Urothelium cell line (cell line): Measurements from ENCODE around the gene GSTT2.

Experiments
- DNase-seq: peaks from one replicate; pipeline ENCODE4 v3.0.0; 2011; ENCODE audit warnings: low spot score, mixed read lengths
- FAIRE-seq: peaks from 2 replicates; lab custom pipeline; 2011; peaks lifted over from hg19 to GRCh38; lab: Jason Lieb, UNC

The GSTT2 gene

DNA sequence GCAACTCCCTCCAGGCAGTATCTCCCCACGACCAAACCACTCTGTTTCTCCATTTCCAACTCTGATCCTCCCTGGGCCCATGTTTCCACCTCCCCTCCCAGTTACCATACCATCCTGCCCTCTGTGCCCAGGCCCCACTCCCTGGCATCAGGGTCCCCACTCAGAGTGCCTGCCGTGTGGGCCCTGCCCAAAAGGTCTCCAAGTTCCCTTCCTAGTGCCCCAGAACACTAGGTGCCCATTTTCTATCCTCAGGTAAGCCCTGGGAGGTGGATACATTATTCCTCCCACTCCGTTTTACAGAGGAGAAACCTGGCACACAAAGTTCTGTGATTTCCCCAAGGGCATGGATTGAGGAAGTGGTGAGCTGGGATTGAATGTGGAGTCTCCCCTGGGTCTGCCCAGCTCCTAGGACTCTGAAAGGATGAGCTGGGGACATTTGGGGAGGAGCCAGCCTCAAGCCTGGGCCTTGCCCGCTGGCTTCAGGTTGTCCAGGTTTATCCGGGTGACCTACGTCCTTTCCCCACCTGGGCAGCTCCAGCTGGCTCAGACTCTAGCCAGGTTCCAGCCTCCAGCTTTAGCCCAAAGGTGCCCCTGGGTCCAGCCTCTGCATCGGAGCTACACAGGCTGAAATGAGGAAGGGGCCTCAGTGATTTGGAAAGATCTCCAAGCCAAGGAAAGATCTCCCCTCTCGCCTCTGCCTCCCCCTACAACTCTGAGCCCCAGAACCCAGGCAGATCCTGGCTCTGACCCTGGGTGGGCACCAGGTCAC, 27.5 kb downstream of the GSTT2 start:
- peak; percentile 73 for FAIRE-seq
- no peak for DNase-seq

DNA sequence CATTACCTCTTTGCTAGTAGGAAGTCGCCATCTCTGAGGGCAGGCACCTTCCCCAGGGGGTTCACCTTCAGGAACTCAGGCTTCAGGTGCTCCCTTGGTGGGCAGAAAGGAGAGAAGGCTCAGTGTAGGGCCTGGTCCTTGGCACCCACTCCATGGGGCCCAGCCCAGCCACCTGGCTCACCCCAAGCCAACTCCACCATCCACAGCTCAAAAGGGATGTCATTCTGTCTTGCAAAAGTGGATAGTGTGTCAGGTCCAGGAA, 28.0 kb downstream of the GSTT2 start:
- FAIRE-seq = no peak
- no peak for DNase-seq

DNA sequence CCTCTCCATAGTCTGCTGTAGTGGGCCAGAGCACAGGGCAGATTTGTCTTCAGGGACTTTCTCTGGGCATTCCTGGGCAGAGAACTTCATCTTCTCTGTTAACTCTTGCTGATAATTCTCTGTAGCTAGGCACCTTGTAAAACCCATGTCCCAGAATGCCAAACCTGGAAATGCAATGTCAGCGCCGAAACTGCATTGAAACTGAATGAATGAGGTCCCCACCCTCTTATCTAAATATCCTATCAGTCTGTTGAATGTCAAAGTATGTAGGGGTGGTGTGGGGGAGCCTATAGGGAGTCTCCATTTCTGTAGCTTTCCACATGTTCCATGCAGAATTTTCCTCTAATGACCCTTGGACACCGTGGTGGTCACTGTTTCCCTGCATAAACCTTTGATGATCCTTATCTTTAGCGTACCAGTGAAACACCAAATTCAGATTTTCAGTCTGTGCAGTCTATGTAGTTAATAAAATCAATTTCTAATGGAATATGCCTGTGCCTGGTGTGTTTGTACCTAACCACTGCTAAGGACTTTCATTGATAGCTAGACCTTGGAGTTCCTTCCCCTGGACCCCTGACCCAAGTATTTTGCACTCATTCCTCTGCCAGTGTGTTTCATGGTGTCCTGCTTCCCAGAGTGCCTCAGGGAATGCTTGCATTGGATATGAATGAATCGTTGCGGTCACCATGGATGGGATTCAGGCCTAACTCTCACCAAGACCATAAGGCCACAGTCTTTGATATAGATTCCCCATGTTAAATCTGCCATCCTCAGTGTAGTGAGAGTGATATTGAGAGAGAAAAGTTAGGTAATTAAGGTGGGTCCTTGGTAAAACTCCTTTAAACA, 28.7 kb downstream of the GSTT2 start:
- DNase-seq = no peak
- FAIRE-seq = no peak

DNA sequence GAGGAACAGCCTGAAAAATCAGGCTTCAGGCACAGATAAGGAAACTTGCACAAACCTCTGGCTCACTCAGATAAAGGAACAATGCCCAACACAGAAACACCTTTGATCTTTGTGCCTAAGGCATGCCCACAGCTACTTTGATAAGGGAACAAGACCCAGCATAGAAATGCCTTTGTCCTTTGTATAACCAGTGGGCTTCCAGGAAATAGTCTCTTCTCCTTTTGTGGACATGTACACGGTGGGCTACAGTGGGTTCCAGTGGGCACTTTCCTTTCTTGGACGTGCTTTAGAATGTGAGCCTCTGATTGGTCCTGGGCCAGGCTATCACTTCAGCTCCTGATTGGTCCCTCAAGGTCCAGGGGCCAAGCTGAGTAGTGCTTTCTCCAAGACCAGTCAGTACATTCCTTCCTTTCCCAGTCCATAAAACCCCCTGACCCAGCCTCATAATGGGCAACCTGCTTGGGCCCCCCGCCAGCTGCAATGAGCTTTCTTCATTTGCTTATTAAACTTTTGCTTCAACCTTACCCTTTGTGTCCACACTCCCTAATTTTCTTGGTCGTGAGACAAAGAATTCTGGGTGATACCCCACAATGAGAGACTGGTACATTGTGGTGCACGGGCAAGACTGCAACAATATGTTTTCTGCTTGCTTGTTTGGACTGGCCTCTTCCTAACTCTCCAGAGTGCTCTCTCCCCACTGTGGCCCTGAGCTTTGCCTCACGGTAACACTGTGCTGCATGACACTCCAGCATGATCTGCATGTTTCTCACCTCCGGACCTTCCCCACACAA, 29.5 kb downstream of the GSTT2 start:
- DNase-seq (no peak), FAIRE-seq (no peak)

DNA sequence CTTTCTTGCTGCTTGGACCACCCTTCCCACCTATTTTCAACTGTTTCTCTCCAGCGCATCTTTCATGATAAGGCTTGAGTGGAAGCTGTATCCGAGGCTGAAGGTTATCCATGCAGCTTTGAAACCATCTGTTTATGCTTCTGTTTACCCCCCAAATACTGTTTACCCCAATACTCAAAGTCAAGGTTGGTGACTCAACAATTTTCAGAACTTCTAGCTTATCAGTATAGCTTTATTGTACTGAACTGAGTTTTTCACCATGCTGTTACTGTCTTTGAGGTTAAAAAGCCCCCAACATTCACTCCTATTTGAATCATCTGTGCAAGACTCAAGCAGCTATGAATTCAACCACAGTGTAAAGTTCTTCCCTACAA, 30.1 kb downstream of the GSTT2 start:
- FAIRE-seq = no peak
- DNase-seq = no peak

DNA sequence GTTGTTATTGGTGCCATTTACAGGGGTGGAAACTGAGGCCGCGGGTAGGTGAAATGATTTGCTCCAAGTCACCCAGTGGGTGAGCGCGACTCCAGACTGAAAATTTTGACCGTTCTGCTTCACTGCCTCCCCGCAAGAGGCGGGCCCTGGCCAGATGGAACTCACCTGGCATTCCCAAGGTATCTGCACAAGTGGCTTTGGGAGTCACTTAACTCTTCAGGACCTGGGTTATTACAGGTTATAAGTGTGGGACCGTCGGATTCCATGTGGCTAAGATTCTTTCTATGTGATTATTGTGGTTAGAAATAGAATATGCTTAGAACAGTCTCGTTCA, 31.8 kb downstream of the GSTT2 start:
- peak; percentile 40 for DNase-seq
- FAIRE-seq = no peak

DNA sequence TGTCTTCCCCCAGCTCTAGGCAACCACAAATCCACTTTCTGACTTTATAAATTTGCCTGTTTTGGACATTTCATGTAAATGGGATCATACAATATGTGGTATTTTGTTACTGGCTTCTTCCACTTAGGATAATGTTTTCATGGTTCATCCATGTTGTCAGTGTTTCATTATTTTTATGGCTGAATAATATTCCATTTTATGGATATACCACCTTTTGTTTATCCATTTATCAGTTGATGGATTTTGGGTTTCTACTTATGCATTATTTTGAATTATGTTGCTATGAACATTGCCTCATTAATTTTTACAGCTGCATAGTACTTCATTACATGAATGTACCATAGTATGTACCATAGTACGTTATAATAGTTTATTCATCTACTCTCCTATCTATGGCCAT, 36.2 kb downstream of the GSTT2 start:
- DNase-seq (no peak), FAIRE-seq (no peak)

DNA sequence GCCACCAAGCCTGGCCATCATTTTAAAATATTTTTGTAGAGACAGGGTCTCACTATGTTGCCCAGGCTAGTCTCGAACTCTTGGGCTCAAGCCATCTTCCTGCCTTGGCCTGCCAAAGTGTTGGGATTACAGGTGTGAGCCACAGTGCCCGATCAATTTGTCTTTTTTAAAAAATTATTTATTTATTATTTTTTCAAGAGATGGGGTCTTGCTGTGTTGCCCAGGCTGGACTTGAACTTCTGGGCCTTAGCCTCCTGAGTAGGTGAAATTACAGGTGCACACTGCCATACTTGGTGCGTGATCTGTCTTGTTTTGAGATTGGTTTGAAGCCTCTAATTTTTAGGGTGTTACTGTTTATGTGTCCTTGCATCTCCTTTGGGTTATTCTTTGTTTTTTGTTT, 41.4 kb downstream of the GSTT2 start:
- no peak for FAIRE-seq
- DNase-seq = no peak

DNA sequence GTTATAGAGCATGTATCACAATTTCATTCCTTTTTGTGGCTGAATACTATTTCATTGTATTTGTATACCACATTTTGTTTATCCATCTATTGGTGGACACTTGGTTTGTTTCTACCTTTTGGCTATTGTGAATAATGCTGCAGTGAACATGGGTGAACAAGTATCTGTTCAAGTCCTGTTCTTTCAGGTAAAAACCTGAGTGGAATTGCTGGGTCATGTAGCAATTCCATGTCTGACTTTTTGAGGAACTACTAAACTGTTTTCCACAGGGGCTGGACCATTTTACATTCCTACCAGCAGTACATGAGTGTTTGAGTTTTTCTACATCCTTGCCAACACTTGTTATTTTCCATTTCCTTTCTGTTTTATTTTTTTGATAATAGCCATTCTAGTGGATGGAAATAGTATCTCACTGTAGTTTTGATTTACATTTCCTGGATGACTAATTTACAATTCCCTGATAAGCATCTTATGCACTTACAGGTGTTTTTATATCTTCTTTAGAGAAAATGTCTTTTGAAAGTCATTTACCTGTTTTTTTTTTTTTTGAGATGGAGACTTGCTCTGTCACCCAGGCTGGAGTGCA, 43.4 kb downstream of the GSTT2 start:
- FAIRE-seq (no peak), DNase-seq (no peak)

DNA sequence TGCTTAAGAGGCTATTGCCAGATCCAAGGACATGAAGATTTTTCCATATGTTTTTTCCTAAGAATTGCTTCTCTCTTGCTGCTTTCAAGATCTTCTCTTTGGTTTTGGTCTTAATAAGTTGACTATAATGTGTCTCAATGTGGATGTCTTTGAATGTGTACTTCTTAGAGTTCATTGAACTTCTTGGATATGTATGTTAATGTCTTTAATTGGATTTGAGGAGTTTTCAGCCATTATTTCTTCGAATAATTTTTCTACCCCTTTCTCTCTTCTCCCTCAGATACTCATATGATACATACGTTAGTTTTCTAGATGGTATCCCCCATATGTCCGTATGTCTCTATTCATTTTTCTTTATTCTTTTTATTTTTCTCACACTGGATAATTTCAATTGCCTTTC, 44.4 kb downstream of the GSTT2 start:
- no peak for DNase-seq
- no peak for FAIRE-seq

DNA sequence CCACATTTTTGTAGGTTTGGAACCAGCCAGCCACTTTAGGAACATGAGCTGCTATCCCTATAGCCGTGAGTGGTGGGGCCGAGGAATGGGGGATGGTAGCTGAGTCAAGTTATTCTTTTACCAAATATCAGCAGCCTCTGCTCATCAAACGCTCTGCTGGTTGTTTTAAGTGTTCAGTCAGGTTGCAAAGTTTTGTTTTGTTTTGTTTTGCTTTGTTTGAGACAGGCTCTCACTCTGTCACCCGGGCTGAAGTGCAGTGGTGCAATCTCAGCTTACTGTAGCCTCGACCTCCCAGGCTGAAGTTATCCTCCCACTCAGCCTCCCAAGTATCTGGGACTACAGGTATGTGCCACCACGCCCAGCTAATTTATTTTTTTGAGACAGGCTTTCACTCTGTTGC, 45.5 kb downstream of the GSTT2 start:
- no peak for DNase-seq
- no peak for FAIRE-seq

DNA sequence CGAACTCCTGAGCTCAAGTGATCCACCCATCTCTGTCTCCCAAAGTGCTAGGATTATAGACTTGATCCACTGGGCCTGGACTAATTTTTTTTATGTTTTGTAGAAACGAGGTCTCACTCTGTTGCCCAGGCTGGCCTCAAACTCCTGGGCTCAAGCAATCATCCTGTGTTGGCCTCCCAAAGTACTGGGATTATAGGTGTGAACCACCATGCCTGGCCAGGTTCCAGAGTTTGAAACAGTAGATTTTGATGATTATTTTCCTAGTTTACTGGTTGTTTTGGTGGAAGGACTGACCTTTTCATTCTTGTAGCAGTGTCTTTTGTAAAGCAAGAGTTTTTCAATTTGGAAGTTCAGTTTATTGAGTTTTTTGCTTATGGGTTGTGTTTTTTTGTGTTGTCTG, 46.1 kb downstream of the GSTT2 start:
- DNase-seq (no peak), FAIRE-seq (no peak)

DNA sequence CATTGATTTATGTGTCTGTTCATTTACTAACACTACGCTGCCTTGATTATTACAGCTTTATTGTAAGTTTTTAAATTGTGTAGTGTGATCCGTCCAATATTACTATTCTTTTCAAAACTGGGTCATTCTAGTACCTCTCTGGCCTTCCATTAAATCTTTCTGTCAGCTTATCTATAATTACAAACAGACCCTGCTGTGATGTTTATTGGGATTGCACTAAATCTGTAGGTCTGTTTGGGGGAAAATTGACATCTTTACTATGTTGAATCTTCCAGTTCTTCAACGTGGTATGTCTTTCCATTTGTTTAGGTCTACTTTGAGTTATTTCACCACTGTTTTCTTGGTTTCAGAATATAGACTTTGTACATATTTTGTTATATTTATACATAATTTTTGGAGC, 46.8 kb downstream of the GSTT2 start:
- DNase-seq (no peak), FAIRE-seq (no peak)

DNA sequence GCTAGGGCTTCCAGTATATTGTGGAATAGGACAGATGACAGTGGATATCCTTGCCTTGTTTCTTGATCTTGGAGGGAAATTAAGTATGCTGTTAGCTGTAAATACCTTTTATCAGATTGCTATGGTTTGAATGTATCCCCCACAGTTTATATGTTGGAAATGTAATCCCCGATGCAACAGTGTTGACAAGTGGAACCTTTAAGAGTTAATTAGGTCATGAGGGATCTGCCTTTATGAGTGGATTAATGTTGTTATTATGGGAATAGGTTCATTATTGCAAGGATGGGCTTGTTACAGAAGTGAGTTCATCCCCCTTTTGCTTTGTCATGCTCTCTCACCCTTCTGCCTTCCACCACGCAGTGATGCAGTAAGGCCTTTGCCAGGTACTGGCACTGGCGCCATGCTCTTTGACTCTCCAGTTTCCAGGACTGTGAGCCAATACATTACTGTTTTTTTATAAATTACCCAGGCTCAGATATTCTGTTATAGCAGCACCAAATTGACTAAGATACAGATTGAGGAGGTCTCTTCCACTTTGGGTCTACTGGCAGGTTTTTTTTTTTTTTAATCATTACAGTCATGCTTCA, 47.5 kb downstream of the GSTT2 start:
- DNase-seq = no peak
- FAIRE-seq = peak; percentile 5

DNA sequence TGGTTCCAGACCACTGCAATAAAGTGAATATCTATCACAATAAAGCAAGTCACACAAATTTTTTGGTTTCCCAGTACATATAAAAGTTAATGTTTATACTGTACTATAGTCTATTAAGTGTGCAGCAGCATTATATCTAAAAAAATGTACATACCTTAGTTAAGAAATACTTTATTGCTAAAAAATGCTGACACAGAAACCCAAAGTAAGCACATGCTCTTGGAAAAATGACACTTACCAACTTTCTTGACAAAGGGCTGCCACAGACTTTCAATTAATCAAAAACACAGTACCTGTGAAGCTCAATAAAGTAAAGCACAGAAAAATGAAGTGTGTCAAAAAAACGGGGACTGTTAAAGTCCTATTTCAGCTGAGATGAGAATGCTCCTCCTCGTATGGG, 48.1 kb downstream of the GSTT2 start:
- DNase-seq (no peak), FAIRE-seq (no peak)

DNA sequence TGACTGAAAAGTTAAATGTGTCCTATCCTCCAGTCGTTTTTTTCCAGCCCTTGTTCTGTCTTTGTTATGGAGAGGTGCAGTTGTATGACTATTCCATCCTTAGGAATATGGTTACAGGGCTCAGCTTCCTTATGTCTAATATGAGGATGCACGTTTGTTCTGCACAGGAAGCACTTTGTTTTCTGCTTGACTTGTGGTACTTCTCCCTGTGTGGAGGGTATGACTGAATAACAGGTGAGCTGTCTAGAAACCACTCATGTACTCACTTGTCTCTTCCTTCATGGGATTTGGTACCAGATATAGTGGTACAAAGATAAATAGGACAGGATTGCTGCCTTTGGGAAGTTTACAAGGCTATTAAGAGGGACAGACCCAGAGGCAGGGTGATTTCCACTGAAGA, 48.6 kb downstream of the GSTT2 start:
- FAIRE-seq (peak; percentile 30), DNase-seq (no peak)

DNA sequence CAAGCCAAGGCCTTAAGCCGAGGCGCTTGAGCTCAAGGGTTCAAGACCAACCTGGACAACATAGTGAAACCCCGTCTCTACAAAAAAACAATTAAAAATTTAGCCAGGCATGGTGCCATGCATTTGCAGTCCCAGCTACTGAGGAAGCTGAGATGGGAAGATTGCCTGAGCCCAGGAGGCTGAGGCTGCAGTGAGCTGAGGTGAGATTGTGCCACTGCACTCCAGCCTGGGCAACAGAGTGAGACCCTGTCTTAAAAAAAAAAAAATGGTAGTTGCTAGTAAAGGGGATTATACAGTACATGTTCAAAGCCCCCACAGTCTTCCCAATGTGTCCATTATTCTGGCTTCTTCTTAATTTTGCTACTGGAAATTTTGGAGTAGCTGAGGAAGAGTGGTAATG, 49.4 kb downstream of the GSTT2 start:
- DNase-seq = no peak
- no peak for FAIRE-seq

DNA sequence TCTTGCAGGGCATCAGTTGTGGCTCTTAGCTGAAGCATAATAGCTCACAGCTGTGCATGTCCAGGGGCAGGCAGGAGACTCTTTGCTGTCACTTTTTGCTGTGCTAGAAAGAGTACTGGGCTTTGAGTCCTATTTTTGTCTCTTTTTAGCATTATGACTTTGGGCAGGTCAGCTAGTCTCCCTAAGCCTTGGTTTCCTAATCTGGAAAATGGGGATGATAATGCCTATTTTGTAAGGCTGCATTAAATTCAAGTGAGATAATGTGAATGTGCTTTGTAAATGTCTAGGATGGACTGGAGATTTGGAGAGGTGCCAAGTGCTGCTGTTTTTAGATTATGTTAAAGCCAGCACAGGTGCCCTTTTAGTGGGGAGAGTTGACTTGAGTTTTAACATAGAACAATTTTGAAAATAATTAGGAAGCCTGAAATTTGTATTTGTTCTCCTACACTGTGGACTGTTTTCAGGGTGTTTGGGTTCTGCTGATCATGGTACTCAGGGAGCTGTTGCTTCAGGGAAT, 50.3 kb downstream of the GSTT2 start:
- no peak for FAIRE-seq
- DNase-seq = no peak
